Esophagus squamous epithelium (tissue), 5 donors: Measurements from ENCODE around the gene TENT4B. TPM values are rescaled to one million over a fixed set of nuclear protein-coding genes. Genes with fewer than 3 reads are reported as not detected.

Experiments used
- DNase-seq: peaks from one replicate; lab custom pipeline; 2025; lab: John Stamatoyannopoulos, UW
- H3K27ac ChIP-seq, 4 donors: fragments of 200-600 bp; sonication (generic); one replicate each; pipeline ENCODE4 v1.5.1; 2016 to 2019; ENCODE audit warnings: mild to moderate bottlenecking in 1 of 4
- H3K27me3 ChIP-seq, 4 donors: fragments of 200-600 bp; sonication (generic); 1 replicate in 3 of 4; 2 replicates in 1 of 4; pipeline versions ENCODE4 v1.5.1 to v1.6.0; 2017 to 2021; ENCODE audit warnings: antibody characterized with exemption in 1 of 4
- H3K36me3 ChIP-seq, 3 donors: fragments of 200-600 bp; sonication (generic); one replicate each; pipeline ENCODE4 v1.5.1; 2016 to 2019
- H3K4me1 ChIP-seq, 3 donors: fragments of 200-600 bp; sonication (generic); one replicate each; pipeline ENCODE4 v1.5.1; 2017 to 2019
- H3K4me3 ChIP-seq, 4 donors: fragments of 200-600 bp; sonication (generic); 1 replicate in 3 of 4; 2 replicates in 1 of 4; pipeline ENCODE4 v1.5.1; 2016 to 2019; ENCODE audit warnings: mild to moderate bottlenecking in 2 of 4, moderate library complexity in 1 of 4
- H3K9me3 ChIP-seq, 3 donors: fragments of 200-600 bp; sonication (generic); one replicate each; pipeline ENCODE4 v1.5.1; 2016 to 2019
- POLR2A ChIP-seq, 4 donors: fragments of 450-650 bp; IDR thresholded peaks; one replicate each; pipeline ENCODE4 v1.6.1; 2017; ENCODE audit warnings: antibody characterized with exemption in 4 of 4, mild to moderate bottlenecking in 4 of 4, moderate library complexity in 3 of 4
- WGBS, 2 donors: methylation state at CpG; one replicate each; pipeline ENCODE4 v1.1.5; 2018; 5-methylcytosine and 5-hydroxymethylcytosine counted together
- intact Hi-C: fragments of 100-400 bp; cut with DNase I; formaldehyde crosslinking; loops from one replicate; pipeline ENCODE4 v1.15.0; 2022
- total RNA-seq, 4 donors: library from RNA; depleted of rRNA; stranded (reverse); fragments of >200 nt; gene quantifications; one replicate each; pipeline ENCODE4 v1.1.0, GENCODE V29; 2016
- TF ChIP-seq, protein P1 (sequence below), 6 experiments: fragments of 450-650 bp in 4 of 6; fragments of 200-600 bp in 2 of 6; sonication (generic) in 2 of 6; IDR thresholded peaks; one replicate each; pipeline ENCODE4 v1.5.1; 2016 to 2019; ENCODE audit warnings: antibody characterized with exemption in 6 of 6, mild to moderate bottlenecking in 4 of 6, moderate library complexity in 4 of 6
- donor health status: DM: yes; HTN: yes; CAD: no.

Gene TENT4B
- total RNA-seq, 4 donors from 2014 or later: 6.3 to 11.4 (median 8.4) TPM

DNA sequence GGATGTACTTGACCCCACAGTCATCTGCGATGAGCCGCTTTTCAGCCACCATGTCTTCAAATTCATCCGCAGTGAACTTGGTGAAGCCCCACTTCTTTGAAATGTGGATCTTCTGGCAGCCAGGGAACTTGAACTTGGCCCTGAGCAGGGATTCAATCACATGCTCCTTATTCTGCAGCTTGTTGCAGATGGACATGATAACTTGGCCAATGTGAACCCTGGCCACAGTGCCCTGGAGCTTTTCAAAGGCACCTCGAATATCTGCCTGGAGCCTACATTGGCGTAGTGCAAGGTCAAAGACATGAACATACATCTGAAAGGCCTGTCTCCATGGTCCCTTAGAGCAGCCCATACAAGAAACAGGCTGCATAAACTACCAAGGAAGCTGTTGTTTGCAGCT, 1.8 kb upstream of the TENT4B start:
- no peak for TF ChIP-seq POLR2A (IDR thresholded peaks at IDR 0.05)
- TF ChIP-seq, protein P1, sequence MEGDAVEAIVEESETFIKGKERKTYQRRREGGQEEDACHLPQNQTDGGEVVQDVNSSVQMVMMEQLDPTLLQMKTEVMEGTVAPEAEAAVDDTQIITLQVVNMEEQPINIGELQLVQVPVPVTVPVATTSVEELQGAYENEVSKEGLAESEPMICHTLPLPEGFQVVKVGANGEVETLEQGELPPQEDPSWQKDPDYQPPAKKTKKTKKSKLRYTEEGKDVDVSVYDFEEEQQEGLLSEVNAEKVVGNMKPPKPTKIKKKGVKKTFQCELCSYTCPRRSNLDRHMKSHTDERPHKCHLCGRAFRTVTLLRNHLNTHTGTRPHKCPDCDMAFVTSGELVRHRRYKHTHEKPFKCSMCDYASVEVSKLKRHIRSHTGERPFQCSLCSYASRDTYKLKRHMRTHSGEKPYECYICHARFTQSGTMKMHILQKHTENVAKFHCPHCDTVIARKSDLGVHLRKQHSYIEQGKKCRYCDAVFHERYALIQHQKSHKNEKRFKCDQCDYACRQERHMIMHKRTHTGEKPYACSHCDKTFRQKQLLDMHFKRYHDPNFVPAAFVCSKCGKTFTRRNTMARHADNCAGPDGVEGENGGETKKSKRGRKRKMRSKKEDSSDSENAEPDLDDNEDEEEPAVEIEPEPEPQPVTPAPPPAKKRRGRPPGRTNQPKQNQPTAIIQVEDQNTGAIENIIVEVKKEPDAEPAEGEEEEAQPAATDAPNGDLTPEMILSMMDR (IDR thresholded peaks at IDR 0.05): no peak
- intact Hi-C loops: no loop called here
- Histone ChIP-seq H3K27ac (no peak overlapping the region), H3K36me3 (no peaks in the 10 kb centered on the region), H3K4me3 (no peak overlapping the region), H3K4me1 (peaks cover 17 to 31% (median 21%) of the 10 kb centered on the region in 3 donors), H3K27me3 (no peaks in the 10 kb centered on the region), H3K9me3 (no peaks in the 10 kb centered on the region)
- WGBS, 2 donors: 87 to 100% methylated on average over 5 of the region's 5 CpGs
- DNase-seq: no peak

DNA sequence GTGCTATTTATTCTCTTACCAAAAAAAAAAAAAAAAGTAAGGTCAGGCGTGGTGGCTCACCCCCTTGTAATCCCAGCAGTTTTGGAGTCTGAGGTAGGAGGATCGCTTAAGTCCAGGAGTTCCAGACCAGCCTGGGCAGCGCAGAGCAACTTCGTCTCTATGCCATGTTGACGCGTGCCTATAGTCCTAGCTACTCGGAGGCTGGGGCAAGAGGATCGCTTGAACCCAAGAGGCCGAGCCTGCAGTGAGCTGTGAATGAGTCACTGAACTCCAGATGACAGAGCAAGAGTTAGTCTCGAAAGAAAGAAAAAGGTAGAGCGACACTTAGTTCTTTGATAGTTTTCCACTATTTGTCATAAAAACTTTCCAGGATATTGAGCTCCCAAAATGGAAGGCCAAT, 1.4 kb upstream of the TENT4B start:
- DNase-seq: no peak
- peak overlapping the region in 1 of 4 donors; percentile 98 for H3K27ac ChIP-seq

DNA sequence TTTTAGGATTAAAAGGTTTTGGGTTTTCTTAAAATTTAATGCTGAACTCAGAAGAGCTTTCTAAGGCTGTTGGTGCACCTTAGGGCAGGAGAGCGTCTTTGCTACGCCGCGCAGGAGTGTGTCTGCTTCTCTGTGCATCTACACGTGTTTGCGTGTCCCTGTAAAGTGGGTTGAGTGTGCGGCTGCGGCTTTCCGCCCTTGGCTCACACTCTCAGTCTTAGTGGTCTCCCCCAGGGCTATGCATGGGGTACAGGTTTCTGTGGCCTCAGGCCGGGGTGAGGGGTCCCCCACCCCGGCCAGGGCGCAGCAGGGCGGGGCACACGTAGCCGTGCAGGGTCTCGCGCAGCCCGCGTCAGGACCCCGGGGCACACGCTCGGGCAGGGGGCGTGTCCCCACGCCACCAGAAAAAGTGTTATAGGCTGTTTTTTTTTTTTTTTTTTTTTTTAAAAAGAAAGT, 727 bp upstream of the TENT4B start:
- DNase-seq: no peak
- intact Hi-C loops: no loop called here
- WGBS, 2 donors: 0% methylated on average over 3 to 17 of the region's 24 CpGs

More for the DNA sequence above, 1.4 kb upstream of the TENT4B start:
- intact Hi-C loops: no loop called here
- Histone ChIP-seq H3K27me3 (no peaks in the 10 kb centered on the region), H3K36me3 (no peaks in the 10 kb centered on the region), H3K4me3 (peak overlapping the region in 2 of 4 donors; percentile 73 to 82), H3K9me3 (no peaks in the 10 kb centered on the region), H3K4me1 (peaks cover 18 to 35% (median 25%) of the 10 kb centered on the region in 3 donors)
- TF ChIP-seq, protein P1 (IDR thresholded peaks at IDR 0.05): no peak
- no peak for TF ChIP-seq POLR2A (IDR thresholded peaks at IDR 0.05)
- 68 to 85% methylated on average over 7 to 11 of the region's 11 CpGs for WGBS, 2 donors

DNA sequence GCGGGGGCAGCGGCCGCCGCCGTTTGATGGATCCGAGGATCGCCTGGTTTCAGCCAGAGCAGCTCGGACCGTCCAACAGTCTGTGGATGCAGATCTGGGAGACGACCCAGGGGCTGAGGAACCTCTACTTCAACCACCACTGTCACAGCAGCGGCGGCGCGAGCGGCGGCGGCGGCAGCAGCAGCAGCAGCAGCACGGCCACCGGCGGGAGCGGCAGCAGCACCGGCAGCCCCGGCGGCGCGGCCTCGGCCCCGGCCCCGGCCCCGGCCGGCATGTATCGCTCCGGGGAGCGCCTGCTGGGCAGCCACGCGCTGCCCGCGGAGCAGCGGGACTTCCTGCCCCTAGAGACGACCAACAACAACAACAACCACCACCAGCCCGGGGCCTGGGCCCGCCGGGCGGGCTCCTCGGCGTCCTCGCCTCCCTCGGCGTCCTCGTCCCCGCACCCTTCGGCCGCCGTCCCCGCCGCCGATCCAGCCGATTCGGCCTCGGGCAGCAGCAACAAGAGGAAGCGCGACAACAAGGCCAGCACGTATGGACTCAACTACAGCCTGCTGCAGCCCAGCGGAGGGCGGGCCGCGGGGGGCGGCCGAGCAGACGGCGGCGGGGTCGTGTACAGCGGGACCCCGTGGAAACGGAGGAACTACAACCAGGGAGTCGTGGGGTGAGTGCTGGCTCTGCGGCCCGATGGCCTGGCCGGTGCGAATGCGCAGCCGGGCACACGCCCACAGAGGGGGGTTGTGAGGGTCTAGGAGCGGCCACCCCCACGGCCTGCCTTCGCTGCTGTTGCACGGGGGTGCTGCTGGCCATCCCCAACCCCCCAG, 702 bp downstream of the TENT4B start:
- peaks cover 27 to 54% (median 27%) of the 10 kb centered on the region in 3 donors for H3K4me1 ChIP-seq
- intact Hi-C loops: no loop called here
- 0 to 9% methylated on average over 3 to 4 of the region's 89 CpGs for WGBS, 2 donors

More for the DNA sequence above, 727 bp upstream of the TENT4B start:
- Histone ChIP-seq H3K36me3 (no peaks in the 10 kb centered on the region), H3K27me3 (no peaks in the 10 kb centered on the region), H3K4me1 (peaks cover 18 to 42% (median 27%) of the 10 kb centered on the region in 3 donors), H3K4me3 (peak overlapping the region; percentile 72 to 82 (median 76)), H3K27ac (peak overlapping the region; percentile 94 to 98 (median 96)), H3K9me3 (no peaks in the 10 kb centered on the region)
- TF ChIP-seq, protein P1 (IDR thresholded peaks at IDR 0.05): no peak
- TF ChIP-seq POLR2A (IDR thresholded peaks at IDR 0.05): no peak

More for the DNA sequence above, 702 bp downstream of the TENT4B start:
- no peaks in the 10 kb centered on the region for H3K36me3 ChIP-seq
- H3K4me3 ChIP-seq: peak overlapping the region; percentile 72 to 82 (median 76)
- no peaks in the 10 kb centered on the region for H3K27me3 ChIP-seq
- TF ChIP-seq, protein P1 (IDR thresholded peaks at IDR 0.05): no peak
- TF ChIP-seq POLR2A (IDR thresholded peaks at IDR 0.05): no peak
- peak overlapping the region; percentile 94 to 98 (median 96) for H3K27ac ChIP-seq
- no peak for DNase-seq
- no peaks in the 10 kb centered on the region for H3K9me3 ChIP-seq
